Amniotic stem cell (primary cell): ENCODE measurements around the gene LIN52.

ENCODE experiments used
- DNase-seq: peaks from one replicate; lab custom pipeline; 2025; lab: John Stamatoyannopoulos, UW

Gene LIN52, protein sequence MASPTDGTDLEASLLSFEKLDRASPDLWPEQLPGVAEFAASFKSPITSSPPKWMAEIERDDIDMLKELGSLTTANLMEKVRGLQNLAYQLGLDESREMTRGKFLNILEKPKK

GRCh38 chr14:74084277-74085046 is at the start of gene LIN52, which contains the start of gene ALDH6A1:
LIN52 (plus strand) TSS chr14:74084956; CDS start chr14:74084975, 19 bp downstream.
ALDH6A1 (minus strand) TSS chr14:74084453; CDS start chr14:74084394, 59 bp downstream.
- peak; percentile 100 for DNase-seq

- no peak for DNase-seq
Observed at GRCh38 chr14:74035556-74035955, 49.2 kb upstream of the LIN52 start.

- no peak for DNase-seq
Observed at GRCh38 chr14:74038020-74038859, 46.5 kb upstream of the LIN52 start.

DNA sequence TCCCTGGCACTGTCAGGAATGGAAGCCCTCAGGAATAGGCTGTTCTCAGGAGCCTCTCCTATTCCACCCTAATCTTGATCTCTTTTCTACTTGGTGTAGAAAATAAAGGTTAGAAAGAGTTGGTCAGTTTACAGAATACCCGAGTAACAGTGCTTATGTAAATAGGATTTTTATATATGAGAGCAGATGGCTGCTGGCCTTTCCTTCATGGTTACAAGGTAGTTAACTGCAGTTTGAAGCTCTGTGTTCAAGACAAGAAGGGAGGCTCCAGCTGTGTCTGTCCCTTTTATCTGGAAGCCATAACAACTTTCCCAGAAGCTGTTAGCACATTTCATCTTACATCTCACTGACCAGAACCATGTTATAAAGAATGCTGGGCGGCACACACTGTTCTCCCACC is 42.5 kb upstream of the LIN52 start:
- DNase-seq = no peak

GRCh38 chr14:74045522-74045921 is 39.2 kb upstream of the LIN52 start:
- no peak for DNase-seq

DNA sequence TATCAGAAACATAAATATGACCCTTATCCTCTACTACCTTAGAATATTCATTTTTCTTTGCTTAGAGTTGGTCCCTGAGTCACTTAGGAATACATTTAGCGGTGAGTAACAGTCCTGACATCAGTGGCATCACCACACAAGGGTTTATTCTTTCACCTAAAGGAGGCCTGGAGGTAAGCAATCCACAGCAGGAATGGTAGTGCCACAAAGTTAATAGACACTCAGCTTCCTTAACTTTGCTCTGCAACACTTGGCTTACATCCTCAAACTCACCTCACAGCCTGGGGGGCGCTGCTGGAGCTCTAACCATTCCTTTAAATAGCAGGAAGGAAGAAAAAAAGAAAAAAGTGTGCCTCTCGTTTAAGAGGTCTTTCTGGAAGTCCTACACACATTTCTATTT is 36.5 kb upstream of the LIN52 start:
- no peak for DNase-seq

- DNase-seq = no peak
Observed at GRCh38 chr14:74049876-74050495, 34.8 kb upstream of the LIN52 start.

DNA sequence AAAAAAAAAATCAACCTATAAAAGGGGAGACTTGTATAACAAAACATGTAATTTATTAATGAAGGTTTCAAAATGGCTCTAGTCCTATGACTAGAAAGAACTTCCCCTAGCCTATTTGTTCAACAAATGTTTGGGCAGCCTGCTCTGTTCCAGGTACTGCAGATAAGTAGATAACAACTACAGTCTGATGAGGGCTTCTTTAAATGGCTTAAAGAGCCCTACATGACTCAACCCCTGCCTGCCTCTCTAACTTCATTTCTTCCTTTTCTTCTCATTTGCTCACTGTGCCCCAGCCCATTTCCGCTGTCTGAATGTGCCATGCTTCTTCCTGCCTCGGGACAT is 22.0 kb upstream of the LIN52 start:
- DNase-seq = no peak

- DNase-seq = no peak
Observed at GRCh38 chr14:74064426-74064825, 20.3 kb upstream of the LIN52 start.

DNA sequence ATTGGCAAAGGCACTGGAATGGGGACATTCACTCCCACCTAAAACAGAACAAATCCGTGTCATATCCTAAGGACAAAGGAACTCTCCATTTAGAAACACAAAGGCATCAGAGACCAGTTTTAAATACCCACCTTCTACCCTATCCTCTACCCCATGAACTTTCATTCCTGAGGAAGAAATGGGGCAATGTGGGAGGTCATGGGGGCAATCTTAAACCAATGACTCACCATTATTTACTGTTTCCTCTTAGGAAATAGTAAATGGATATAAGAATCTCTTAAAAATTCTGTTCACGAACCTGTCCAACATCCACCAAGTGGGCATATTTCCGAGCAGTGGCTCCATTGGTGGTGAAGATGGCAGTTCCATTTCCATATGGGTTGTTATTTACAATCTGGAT is 19.9 kb upstream of the LIN52 start:
- no peak for DNase-seq

GRCh38 chr14:74065746-74066575 is 18.8 kb upstream of the LIN52 start:
- DNase-seq = no peak

DNA sequence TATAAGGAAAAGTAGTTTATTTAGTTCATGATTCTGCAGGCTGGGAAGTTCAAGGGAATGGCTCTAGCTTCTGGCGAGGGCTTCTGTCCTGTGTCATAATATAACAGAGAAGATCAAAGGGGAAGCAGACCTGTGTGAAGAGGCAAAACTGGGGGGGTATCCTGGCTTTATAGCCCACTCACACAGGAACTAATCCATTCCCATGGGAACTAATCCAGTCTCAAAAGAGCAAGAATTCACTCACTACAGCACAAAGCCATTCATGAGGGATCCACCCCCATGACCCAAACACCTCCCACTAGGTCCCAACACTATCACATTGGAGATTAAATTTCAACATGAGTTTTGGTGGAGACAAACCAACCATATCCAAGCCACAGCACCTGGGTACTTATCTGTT is 7.4 kb upstream of the LIN52 start:
- DNase-seq = no peak

- DNase-seq = no peak
Observed at GRCh38 chr14:74080820-74081460, 3.8 kb upstream of the LIN52 start.

GRCh38 chr14:74081491-74081890 is 3.3 kb upstream of the LIN52 start:
- no peak for DNase-seq

DNA sequence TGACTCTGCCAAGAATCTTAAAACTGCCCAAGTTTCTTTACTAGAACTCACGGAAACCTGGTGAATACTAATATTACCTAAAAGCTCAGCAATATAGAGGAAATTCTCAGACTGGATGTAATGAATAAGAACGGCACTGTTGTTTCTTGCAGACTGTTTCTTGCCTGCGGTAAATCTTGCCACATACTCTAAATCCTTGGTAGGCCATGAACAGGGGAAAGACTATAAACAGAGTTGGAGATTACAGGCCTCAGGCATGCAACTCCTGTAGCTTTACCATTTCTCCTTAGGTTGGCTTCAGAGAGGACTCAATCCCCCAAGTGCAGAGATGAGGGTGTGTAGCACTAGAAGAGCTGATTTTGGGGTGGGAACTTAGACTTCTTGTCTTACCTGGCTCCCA is 1.6 kb upstream of the LIN52 start:
- DNase-seq = no peak

GRCh38 chr14:74083784-74084276 is 926 bp upstream of the LIN52 start:
- DNase-seq = no peak

GRCh38 chr14:74085047-74085637 is 386 bp downstream of the LIN52 start:
- peak; percentile 9 for DNase-seq

DNA sequence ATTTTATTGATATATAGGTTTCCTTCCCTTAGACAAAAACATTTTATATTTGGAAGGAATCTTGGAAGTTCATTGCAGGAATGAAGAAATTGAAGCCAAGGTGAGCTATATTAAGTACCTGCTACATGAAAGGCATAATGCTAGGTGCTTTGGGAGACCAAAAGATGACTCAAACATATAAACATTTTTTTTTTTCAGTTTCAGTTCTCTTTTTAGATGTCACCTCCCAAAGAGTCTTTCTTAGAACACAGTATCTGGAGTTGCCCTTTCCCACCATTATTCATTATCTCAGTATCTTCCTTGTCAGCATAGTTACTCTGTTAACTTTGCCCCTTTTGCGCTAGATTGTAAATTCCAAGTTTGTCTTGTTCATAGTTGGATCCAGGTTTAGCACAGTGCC is 1.1 kb downstream of the LIN52 start:
- DNase-seq = no peak

DNA sequence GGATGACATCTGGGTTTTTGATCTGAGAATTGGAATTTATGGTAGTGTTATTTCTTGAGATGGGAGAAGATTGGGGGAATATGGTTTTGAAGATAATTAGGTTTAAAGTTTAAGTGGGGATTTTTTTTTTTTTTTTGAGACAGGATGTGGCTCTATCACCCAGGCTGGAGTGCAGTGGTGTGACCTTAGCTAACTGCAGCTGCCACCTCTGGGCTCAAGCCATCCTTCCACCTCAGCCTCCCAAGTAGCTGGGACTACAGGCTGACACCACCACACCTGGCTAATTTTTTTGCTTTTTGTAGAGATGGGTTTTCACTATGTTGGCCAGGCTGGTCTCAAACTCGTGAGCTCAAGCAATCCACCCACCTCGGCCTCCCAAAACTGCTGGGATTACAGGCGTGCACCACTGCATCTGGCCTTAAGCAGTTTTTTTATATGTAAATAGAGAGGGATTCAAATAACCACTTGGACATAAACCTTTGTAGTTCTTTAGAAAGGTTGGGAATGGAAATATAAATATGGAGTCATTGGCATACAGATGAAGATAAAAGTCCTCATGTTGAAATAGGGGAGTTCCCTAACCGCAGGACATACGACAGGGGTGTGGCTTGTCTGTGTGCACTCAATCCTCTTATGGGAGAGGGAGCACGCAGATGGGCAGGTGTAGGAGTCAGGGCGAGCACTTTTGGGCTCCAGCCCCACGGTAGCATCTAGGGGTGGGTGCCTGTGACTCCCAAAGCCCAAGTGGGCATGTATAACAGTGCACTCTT is 4.7 kb downstream of the LIN52 start:
- DNase-seq = no peak

DNA sequence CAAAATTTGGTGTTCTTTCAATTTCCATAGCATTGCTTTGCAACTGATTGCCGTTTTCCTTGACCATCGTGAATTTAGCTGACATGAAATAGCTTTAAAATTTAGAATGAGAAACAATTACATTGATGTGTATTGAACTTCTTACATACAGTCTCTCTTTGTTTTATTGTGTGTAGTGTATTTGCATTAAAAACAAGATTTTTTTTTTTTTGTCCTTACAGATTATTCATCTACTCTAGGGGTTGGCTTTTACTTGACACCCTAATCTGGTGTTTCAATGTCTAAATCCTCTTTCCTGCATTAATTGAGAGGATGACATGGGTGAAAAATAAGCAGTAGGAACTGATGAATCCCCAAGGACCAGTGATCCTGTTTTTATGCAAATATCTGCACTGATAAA is 20.6 kb downstream of the LIN52 start:
- no peak for DNase-seq
